Left forelimb (tissue), 1 donor: ENCODE data around the gene BHLHA15.

ENCODE experiments used
- DNase-seq: peaks from one replicate; pipeline ENCODE4 v3.0.0-alpha.2; 2018; ENCODE audit warnings: low spot score

BHLHA15 gene

GRCh38 chr7:98187138-98187502 is 24.1 kb upstream of the BHLHA15 start:
- DNase-seq, result no peak

GRCh38 chr7:98189559-98189958 is 21.7 kb upstream of the BHLHA15 start:
- DNase-seq, result no peak

- no peak for DNase-seq
These were observed 19.4 kb upstream of the BHLHA15 start for GRCh38 chr7:98191668-98192431.

- no peak for DNase-seq
These were observed 18.3 kb upstream of the BHLHA15 start for GRCh38 chr7:98192781-98193457.

GRCh38 chr7:98193474-98194180 is 17.6 kb upstream of the BHLHA15 start:
- no peak for DNase-seq

- no peak for DNase-seq
These were observed 17.1 kb upstream of the BHLHA15 start for GRCh38 chr7:98194186-98194585.

- DNase-seq, result no peak
These were observed 16.4 kb upstream of the BHLHA15 start for GRCh38 chr7:98194672-98195457.

- DNase-seq, result no peak
These were observed 14.3 kb upstream of the BHLHA15 start for GRCh38 chr7:98196706-98197605.

GRCh38 chr7:98199131-98199530 is 12.1 kb upstream of the BHLHA15 start:
- no peak for DNase-seq

- no peak for DNase-seq
These were observed 10.9 kb upstream of the BHLHA15 start for GRCh38 chr7:98200364-98200763.

- no peak for DNase-seq
These were observed 8.7 kb upstream of the BHLHA15 start for GRCh38 chr7:98202367-98203195.

- no peak for DNase-seq
These were observed 7.8 kb upstream of the BHLHA15 start for GRCh38 chr7:98203261-98203963.

GRCh38 chr7:98203964-98204605 is 7.2 kb upstream of the BHLHA15 start:
- DNase-seq, result no peak

- DNase-seq, result no peak
These were observed 6.6 kb upstream of the BHLHA15 start for GRCh38 chr7:98204670-98205069.

GRCh38 chr7:98205162-98205845 is 5.9 kb upstream of the BHLHA15 start:
- no peak for DNase-seq

- DNase-seq, result no peak
These were observed 4.5 kb upstream of the BHLHA15 start for GRCh38 chr7:98206451-98207330.

- DNase-seq, result no peak
These were observed 1.9 kb upstream of the BHLHA15 start for GRCh38 chr7:98209166-98209920.
